Measurements from ENCODE around the gene OTOP1. TPM values are rescaled to one million over a fixed set of nuclear protein-coding genes. Genes with fewer than 3 reads are reported as not detected.

OTOP1 gene
- total RNA-seq, 1 experiment from 2014 or later, result not detected

DNA sequence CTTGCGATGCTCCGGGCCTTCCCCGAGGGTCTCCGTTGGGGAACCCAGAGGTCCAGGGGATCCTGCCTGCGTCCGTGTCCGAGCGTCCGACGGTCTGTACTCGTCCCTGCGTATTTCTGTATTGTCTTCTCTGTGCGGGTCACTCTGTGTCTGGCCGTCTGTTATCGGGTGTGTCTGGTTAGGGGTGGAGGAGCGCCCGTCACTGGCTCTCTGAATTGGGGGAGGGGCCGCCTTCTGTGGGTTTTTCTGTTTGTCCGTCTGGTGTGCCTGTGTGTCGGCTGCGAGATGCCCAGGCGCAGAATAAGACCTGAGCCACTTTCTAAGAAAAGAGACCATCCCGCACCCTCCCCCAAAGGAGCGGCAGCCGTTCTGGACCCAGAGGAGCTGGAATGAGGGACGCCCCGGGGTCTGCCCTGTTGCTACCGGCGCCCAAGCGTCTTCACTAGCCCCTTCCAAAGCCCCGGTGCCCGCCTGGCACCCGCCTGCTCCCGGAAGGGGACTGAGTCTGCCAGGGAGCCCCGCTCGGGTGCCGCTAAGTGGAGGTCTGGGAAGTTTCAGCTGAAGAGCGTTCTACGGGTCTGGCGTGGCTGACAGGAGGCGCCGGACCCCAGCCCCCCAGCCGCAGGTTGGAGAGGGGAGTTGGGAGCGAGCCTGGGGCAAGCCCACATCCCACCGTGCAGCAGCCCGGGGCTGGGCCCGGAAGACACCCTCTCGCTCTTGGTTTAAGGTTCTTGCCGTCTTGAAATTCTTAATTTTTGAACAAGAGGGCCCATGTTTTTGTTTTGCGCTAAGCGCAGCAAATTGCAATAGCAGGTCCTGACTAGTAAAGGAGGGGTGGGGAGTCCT, 1.0 kb upstream of the OTOP1 start:
- Mint-ChIP-seq H3K4me3 (peak overlapping the region; percentile 32 to 74; a peak in 4 of 5 replicates), H3K9me3 (peaks cover 2 to 11% of the 10 kb centered on the region in 2 experiments; a peak in 4 of 5 replicates), H3K4me1 (peaks cover 7 to 14% of the 10 kb centered on the region in 2 experiments), H3K27ac (no peak overlapping the region; a peak in 1 of 7 replicates), H3K27me3 (ENCODE audit: low read depth) (peaks cover 79% of the 10 kb centered on the region), H3K36me3 (ENCODE audit: insufficient read depth in 1 of 3, low read depth in 3 of 3) (peaks cover 0 to 1% (median 0%) of the 10 kb centered on the region in 3 experiments; a peak in 2 of 7 replicates)
- Histone ChIP-seq H3K56ac (ENCODE audit: insufficient read length, low read depth, low read length) (no peak overlapping the region), H2BK5ac (ENCODE audit: insufficient read length, low read length) (no peak overlapping the region), H4K8ac (replicated peaks; ENCODE audit: insufficient read length, low read depth, low read length) (no peak overlapping the region), H3K79me2 (ENCODE audit: insufficient read depth, low read length) (no peaks in the 10 kb centered on the region), H2AK5ac (ENCODE audit: insufficient read length, low read length) (no peak overlapping the region), H3K9ac (ENCODE audit: extremely low read depth, insufficient read length, low read length) (no peak overlapping the region), H4K91ac (ENCODE audit: insufficient read length, low read depth, low read length) (no peak overlapping the region), H3T11ph (ENCODE audit: low read length) (no peak overlapping the region), H2BK15ac (ENCODE audit: low read depth, low read length) (no peak overlapping the region), H3K14ac (ENCODE audit: insufficient read depth, low read length) (no peak overlapping the region), H3K4me1 (ENCODE audit: insufficient read depth, low read length) (no peaks in the 10 kb centered on the region), H3K18ac (ENCODE audit: insufficient read length, low read depth, low read length) (no peak overlapping the region), H3K23me2 (ENCODE audit: insufficient read length, low read depth, low read length, poor library complexity, severe bottlenecking) (peaks cover 3% of the 10 kb centered on the region), H3K4me2 (ENCODE audit: insufficient read depth, insufficient read length, low read length) (no peak overlapping the region), H4K5ac (ENCODE audit: insufficient read length, low read depth, low read length) (no peak overlapping the region), H3K23ac (ENCODE audit: insufficient read length, low read depth, low read length) (no peak overlapping the region), H2AFZ (ENCODE audit: low read length) (no peak overlapping the region), H3K9me3 (ENCODE audit: control insufficient read depth, low read depth, low read length) (no peaks in the 10 kb centered on the region), H3K79me1 (ENCODE audit: insufficient read depth, low read depth, low read length, poor library complexity, severe bottlenecking) (no peaks in the 10 kb centered on the region), H4K20me1 (ENCODE audit: control insufficient read depth, insufficient read depth, insufficient read length) (no peaks in the 10 kb centered on the region), H3K4ac (ENCODE audit: low read depth, low read length) (no peak overlapping the region), H2BK20ac (ENCODE audit: low read depth, low read length, poor library complexity, severe bottlenecking) (no peak overlapping the region), H3K27me3 (ENCODE audit: insufficient read depth, low read length) (peaks cover 43% of the 10 kb centered on the region), H2BK12ac (ENCODE audit: insufficient read length, low read depth, low read length) (no peak overlapping the region), H2BK120ac (ENCODE audit: low read depth, low read length, poor library complexity, severe bottlenecking) (no peak overlapping the region), H3K27ac (ENCODE audit: insufficient read length, low read depth, low read length) (no peak overlapping the region)
- peak; percentile 34 for DNase-seq
- TF ChIP-seq, protein P1, sequence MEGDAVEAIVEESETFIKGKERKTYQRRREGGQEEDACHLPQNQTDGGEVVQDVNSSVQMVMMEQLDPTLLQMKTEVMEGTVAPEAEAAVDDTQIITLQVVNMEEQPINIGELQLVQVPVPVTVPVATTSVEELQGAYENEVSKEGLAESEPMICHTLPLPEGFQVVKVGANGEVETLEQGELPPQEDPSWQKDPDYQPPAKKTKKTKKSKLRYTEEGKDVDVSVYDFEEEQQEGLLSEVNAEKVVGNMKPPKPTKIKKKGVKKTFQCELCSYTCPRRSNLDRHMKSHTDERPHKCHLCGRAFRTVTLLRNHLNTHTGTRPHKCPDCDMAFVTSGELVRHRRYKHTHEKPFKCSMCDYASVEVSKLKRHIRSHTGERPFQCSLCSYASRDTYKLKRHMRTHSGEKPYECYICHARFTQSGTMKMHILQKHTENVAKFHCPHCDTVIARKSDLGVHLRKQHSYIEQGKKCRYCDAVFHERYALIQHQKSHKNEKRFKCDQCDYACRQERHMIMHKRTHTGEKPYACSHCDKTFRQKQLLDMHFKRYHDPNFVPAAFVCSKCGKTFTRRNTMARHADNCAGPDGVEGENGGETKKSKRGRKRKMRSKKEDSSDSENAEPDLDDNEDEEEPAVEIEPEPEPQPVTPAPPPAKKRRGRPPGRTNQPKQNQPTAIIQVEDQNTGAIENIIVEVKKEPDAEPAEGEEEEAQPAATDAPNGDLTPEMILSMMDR (conservative IDR thresholded peaks at IDR 0.05), result no peak
- WGBS (ENCODE audit: extremely low coverage, insufficient read length, low lambda C conversion rate), result no CpG with 5 or more reads among the region's 51 CpGs
